HG03095 (cell line): Measurements from ENCODE around the gene SETD2.
"Not testable (repeated sequence)": the region's sequence is repeated elsewhere in the genome, so short reads cannot be mapped to it uniquely, and the experiment has no call there.

ENCODE experiments used
- ATAC-seq: cut with Tn5 transposase; IDR thresholded peaks from one replicate; pipeline ENCODE4 v1.9.1; 2021; ENCODE audit warnings: moderate library complexity; ENCODE audit not compliant: unreplicated experiment

The SETD2 gene

DNA sequence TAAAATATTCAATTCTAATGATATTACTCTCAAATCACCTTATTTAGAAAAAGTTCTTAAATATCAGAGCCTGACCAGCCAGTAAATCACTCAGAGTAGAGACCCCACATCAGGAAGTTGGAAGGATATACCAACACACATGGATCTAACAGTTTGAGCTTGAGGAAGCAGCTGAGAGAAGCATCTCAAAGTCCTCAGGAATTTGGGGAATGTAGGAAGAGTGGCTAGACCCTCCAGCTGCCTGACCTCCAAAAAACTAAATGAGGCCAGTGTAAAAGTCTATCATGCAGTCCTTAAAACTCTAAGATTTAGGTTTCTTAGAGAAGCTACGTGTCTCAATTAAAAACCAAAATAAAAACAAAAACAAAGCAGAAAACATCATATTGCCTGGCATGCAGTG is 55.4 kb downstream of the SETD2 start:
- no peak for ATAC-seq

DNA sequence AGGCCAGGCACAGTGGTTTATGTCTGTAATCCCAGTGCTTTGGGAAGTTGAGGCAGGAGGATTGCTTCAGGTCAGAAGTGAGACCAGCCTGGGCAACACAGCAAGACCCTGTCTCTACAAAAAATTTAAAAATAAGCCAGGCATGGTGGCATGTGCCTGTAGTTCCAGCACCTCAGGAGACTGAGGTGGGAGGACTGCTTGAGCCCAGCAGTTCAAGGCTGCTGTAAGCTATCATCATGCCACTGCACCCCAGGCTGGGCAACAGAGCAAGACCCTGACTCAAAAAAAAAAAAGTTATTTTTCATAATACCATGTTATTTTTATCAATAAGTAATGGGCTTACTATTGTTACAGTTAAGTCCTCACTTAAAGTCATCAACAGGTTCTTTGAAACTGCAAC is 59.7 kb downstream of the SETD2 start:
- no peak for ATAC-seq

DNA sequence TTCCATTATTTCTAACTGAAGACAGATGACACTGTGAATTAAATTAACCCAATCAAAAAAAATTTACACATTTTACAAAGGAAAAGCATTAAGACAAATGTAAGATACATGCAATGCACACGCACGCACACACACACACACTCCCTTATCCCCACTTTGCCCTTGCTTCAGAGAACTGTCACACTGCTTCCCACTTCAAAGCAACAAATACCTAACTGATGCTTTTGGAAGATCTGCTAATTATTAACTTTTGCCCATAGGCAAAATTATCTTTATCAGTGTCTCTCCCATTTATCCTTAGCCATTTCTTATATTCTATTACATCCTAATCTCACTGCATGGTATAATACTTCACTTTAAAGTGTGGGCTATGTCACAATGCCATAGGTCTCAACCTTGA is 60.3 kb downstream of the SETD2 start:
- ATAC-seq: no peak

DNA sequence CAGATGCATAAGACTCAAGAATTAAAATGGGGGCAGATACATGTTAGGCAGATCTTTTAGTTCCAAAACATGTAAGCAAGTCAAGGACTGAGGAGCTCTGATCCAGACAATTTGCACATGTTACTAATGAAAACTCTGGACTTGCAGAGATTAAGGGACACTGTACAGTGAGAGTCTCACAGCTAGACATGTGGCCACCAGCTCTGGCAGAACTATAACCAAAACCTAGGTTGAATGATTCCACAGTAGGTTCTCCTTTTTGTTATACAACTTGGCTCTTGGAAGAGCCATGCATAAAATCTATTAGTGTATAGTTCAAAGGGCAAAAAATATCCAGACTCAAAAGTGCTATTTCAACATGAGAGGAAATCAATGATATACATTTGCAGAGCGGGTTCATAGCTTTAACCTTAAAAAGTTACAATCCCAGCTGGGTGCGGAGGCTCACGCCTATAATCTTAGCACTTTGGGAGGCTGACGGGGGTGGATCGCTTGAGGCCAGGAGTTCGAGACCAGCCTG is 61.8 kb downstream of the SETD2 start:
- no peak for ATAC-seq

DNA sequence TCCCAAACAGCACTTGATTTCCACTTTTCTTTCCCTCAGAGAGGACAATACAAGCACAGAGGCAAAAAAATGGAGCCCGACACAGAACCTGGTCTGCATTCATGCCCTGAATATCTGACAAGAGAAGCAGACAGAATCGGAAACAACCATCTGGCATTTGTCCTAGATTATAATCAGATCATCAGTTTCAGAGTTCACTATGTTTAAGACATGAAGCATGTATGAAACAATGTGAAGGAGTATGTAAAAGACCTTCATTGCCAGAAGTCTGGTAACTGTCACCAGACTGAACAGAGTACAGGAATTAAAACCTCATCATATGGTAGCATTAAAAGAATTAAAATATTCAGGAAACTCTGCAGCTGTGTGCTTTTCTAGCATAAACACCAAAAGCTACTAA is 65.0 kb downstream of the SETD2 start:
- no peak for ATAC-seq

DNA sequence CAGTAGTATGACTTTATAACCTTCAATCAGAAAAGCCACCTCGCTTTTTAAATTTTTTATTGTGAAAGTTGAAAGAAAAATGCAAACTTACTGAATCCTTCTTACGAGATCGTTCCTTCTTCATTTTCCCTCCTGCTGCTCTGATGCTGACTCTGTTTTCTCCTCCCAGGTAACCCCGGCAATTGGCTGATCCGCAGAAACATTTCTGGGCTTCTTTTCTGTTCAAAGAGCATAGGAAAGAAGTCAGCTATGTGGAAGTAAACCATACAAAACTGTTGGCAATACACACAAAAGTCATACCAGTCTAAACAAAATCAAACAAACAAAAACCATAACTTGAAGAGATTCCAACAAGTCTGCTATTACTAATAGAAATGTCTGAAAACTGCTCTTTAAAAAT is 66.0 kb downstream of the SETD2 start:
- no peak for ATAC-seq

DNA sequence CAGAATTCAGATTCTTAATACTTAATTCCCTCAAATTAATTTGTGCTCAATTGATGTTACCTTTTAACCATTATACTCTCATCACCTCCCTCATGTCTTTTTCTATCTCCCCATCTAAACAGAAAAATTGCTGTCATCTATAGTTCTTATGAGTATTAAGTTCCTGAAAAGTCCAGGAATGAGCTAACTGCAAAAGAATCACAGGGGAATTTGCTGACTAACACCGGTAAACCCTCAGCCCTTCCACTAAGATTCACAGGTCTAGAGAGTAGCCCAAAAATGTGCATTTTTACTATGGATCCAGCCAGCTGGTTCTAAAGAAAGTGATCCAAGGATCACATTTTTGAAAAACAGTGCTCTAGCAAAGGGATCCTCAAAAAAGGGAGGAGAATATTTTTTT is 67.0 kb downstream of the SETD2 start:
- ATAC-seq: no peak

DNA sequence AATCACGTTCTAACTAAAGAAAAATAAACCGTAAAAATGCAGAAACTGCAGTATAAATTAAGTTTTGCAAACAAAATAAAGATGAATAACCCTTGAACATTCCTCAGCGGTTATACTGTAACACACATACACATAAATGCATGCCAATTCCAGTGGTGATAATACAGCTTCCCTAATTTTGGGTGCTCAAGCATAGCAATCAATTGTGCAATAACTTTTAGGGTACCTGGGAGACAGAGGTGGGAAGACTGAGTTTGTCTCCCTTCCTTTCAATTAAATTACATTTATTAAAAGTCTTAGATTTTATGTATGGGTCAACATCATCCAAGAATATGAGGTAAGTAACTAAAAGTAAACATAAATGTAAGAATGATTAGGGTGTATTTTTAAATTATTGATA is 71.8 kb downstream of the SETD2 start:
- ATAC-seq: no peak

DNA sequence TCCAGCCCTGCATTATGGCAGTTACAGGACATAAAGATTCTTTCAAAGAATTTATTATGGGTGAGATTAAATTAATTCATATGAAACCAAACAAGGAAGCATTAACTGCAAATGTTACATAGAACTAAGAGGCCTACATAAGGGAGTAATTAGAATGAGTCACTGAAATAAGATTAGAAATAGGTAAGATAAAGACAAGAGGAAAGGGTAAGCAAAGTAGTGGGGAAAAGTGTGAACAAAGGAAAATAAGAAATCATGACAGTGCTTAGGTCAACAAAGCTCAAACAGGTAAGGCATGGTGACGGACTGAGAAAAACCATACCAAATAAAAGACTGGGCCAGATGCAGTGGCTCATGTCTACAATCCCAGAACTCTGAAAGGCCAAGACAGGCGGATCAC is 74.3 kb downstream of the SETD2 start:
- no peak for ATAC-seq

DNA sequence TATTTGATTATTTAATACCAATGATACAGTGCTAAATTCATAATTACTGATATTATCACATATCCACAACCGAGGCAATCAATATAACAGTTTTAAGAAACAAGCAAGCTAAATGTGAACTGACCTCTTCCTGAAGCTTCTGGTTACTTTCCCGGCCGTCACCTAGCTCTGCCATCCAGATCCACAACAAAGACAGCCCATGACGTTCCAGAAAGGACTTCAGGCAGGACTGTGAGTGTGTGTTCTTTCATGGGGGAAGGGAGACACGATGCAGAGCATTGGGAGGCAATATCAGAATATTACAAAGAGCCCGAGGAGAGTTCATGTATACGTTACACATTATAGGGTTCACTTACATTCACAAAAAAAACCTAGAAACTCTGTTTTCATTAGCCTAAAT is 77.8 kb downstream of the SETD2 start:
- ATAC-seq: no peak

DNA sequence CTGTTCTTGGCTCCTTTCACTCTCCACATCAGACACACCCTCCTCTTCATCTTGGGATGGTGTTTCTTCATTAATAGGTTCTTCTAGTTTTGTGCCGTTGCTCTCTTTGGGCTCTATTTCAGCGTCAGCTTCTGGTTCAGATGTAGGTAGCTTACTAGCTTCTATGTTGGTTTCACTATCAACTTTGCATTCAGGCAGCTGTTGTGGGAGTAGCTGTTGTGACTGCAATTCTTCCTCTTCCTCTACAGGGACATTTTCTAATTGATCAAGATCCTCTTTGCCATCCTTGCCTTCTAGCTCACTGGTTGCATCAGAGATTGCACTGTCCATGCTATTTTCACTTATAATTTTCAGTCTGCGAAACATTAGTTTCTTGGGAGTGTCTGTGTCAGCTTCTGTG is 80.1 kb downstream of the SETD2 start:
- ATAC-seq: peak; percentile 58

DNA sequence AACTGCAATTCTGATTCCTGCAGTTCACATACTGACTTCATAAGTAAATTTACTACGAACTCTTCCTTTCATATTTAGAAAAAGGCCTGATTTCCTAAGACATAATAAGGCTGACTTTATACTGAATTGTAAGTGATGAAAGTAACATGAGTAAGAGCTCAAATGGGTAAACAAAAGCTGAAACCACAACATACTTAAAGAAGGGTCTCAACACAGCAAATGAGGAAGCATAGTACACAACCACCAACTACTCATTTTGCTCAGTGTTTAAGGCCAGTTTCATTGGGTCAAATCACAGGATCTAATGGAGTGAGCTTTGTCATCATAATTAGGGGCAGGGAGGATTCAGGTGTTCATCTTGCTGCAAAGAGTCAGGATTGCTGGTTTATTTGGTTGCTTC is 81.4 kb downstream of the SETD2 start:
- no peak for ATAC-seq

DNA sequence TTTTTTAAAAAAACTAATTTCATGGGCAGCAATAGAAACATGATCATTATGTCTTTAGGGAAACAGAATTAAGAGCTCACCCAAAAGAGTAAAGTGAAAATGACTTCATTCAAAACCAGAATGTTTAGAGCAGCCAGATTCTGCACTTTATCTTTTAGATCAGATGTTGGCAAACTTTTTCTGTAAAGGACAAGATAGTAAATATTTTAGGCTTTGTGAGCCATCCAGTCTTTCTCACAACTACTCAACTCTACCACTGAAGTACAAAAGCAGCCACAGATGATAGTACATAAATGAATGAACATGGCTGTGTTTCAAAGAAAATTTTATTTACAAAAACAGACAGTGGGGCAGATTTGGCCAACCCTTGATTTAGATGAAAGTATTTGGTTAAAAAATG is 84.5 kb downstream of the SETD2 start:
- no peak for ATAC-seq

DNA sequence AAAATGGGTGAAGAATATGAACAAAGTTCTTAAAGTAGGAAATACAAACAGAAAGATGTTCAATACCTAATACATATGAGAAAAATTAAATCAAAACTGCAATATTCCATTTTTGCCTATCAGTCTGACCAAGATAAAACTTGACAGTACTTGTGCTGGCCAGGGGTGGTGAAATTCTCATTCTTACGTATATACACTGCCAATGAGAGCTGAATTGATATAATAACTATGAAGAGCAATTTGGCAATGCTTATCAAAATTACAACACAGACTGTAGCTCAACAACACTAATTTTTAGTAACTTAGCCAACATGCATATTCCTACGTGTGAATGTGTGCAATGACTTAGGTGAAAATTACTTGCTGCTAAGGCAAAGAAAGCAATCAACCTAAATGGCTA is 90.2 kb downstream of the SETD2 start:
- ATAC-seq: no peak

DNA sequence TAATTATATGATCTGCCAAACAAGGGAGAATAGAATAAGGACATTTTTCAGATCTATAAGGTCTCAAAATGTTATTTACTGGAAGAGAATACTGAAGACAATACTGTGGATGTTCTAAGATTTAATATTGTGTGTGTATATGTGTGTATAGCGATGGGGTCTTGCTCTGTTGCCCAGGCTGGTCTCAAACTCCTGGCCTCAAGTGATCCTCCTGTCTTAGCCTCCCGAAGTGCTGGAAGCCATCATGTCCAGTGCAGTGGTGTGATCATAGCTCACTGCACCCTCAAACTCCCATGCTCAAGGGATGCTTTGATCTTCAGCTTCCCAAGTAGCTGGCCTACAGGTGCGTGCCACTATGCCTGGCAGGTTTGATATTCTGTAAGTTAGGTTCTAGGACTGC is 93.1 kb downstream of the SETD2 start:
- no peak for ATAC-seq

DNA sequence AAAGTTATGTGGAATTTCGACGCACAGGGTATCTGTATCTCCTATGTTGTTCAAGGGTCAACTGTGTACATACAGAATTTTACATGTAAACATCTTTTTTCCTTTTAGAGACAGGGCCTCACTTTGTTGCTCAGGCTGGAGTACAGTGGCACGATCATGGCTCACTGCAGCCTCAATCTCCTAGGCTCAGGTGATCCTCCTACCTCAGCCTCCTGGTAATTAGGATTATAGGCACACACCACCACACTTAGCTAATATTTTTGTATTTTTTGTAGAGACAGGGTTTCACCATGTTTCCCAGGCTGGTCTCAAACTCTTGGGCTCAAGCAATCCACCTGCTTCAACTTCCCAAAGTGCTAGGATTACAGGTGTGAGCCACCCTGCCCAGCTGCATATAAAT is 97.7 kb downstream of the SETD2 start:
- ATAC-seq: not testable (repeated sequence)

DNA sequence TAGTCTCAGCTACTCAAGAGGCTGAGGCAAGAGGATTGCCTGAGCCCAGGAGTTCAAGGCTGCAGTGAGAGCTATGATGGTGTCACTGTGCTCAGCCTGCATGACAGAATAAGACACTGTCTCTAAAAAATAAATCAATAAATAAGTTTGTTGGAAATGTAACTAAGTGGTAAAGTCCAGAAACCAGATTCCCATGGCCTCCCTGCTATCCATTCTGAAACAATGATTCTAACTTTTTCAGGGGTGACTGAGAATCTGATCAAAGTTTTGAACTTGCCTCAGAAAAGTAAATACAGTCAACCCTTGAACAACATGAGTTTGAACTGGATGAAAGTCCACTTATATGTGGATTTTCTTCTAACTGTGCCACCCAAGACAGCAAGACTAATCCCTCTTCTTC is 98.2 kb downstream of the SETD2 start:
- no peak for ATAC-seq

DNA sequence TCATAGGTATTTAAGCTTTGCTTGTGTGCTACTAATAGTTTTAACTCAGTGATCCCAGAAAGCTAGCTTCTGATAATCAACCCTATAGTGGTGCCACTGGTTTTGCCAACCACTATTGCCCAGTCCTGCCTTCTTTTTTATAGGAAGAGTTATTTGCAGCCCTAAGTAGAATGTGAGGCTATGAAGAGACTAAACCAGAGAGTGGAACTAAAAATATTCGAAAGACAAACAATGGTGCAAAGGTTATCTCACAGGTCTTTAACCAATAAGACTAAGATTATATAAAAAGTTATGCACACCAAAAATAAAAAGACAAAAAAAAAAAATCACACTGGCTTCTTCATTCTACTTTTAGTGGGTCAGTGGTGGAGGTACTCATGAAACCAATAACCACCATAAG is 98.9 kb downstream of the SETD2 start:
- no peak for ATAC-seq

DNA sequence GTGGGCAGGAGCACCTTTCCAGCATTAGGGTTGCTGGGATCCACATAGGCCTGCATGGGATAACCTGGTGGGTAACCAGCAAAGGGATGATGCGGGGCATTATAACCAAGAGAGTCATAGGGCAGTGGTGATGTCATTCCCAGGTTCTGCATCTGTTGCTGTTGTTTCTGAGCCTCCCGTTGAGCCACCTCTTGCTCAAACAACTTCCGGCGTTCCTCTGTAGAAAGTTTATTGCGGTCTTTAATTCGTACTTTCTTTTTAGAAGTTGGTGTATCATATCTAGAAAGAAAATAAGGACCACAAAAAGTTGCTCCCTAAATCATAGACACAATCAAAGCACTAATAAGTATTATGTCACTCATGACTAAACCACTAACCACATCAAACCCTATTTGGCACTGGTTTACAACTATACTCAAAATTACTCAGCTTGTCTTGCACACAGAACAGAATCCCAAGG is 106.7 kb downstream of the SETD2 start:
- no peak for ATAC-seq

DNA sequence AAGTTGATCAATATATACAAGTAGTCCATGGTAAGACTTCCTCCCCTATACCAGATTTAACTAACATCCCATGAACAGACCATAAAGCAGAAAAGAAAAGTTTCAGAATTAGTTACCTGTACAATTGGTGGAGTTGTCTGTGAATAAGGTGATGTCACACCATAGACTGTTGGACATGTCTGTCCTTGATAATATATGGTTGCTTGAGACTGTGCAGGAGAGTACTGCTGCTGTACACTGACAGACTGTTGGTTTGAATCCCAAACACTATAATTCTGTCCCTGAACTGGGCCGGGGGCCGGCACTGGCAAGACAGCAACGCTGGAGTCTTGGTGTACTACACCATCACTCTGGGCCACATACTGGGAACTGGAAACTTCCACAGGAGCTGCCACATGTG is 107.2 kb downstream of the SETD2 start:
- ATAC-seq: no peak

DNA sequence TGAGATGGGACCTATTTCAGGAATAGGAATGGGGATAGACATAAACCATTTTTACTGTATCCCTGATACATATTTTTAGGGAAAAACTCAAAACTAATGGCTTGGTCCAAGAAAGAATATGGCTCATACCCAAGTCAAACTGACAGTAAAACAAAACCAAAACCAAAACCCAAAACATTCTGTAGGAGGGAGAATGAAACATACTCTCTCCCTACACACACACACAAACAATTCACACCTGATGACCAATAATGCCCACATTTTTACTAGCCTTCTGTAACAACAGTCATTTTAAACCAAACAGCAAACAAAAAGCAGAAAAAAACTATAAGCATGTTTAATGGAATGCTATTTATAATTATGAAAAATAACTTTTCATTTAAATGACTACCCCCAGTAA is 109.5 kb downstream of the SETD2 start:
- no peak for ATAC-seq

DNA sequence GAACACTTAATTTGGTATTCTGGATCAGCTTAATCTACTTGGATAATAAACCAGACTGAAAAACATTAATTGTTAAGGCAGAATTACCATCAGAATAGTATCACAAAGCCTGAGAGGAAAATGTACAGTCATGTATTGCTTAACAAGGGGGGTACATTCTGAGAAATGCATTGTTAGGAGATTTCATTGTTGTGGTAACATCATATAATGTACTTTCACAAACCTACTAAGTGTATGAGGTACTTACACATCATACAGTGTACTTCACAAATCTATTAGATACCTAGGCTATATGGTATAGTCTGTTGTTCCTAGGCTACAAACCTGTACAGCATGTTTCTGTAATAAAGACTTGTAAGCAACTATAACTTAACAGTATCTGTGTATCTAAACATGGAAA is 116.2 kb downstream of the SETD2 start:
- ATAC-seq: no peak

DNA sequence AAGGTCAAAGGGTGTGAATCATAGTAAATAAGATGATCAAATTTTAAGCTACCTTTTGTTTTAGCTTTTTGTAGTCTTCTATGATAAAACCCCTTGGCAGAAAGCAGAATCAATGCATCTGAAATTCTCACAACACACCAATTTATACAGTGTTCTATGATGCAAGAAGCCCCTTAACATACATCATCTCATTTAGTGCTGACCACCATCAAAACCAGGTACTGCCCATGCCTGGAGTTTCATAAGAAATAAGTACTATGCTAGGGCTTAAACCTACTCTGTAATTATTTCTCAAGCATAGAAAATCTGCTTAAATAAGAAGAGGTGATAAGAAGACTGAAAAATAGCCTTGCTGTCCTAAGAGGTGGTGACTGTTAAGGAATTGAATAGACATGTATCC is 116.8 kb downstream of the SETD2 start:
- no peak for ATAC-seq
